HG02885 (cell line): ENCODE data around the gene P2RX6.
"Not testable (repeated sequence)": the region's sequence is repeated elsewhere in the genome, so short reads cannot be mapped to it uniquely, and the experiment has no call there.

Experiments used
- ATAC-seq: cut with Tn5 transposase; IDR thresholded peaks from one replicate; pipeline ENCODE4 v1.9.1; 2021; ENCODE audit warnings: mild to moderate bottlenecking; ENCODE audit not compliant: unreplicated experiment, poor library complexity

Gene P2RX6

DNA sequence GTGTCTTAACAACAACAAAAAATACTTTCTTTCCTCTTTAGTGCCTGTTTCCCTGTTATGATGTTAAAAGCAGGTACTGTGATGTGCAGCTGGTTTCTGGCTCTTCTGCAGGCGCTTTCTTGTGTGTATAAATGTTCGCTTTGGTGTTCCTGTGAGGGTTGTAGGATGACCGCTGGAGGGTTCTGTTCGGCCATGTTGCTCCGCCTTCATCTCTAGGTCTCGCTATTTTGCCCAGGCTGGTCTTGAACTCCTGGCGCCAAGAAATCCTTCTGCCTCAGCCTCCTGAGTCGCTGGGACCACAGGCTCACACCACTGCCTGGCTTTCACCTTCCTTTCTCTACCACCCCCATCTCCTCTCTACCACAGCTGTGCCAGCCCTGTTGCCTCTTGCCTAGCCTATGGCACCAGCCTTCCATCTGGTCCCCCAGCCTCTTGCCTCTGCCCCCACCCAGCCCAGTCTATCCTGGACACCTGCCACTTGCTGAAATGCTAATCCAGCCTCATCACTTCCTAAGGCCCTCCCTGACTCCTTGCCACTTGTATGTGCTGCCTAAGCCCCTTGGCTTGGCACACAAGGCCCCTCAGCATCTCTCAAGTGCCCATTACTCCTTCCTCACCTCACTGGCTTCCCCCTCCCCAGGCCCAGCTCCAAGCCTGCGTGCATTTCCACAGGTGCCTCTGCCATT lies 36.3 kb downstream of the P2RX6 start:
- ATAC-seq: no peak

DNA sequence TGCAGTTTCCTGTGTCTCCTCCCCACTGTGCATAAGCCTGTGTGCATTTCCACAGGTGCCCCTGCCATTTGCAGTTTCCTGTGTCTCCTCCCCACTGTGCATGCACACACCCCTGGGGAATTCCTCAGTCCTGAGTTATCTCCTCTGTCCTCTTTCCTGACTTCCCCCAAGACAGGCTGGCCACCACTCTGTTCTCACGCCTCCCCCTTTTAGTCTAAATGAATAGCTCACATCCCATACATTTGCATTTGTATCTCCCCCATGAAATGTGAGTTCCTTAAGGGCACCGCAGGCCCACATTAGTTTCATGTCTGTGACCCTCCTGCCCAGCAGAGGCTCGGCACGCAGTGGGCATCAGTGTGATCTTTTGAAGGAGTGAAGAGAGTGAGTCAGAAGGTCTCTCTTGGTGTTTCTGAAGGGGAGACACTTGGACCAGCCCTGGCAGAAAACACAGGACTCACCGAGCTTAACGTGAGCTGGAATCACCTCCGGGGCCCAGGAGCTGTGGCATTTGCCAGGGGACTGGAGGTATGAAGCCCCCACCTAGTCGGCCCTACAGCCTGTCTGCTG lies 37.0 kb downstream of the P2RX6 start:
- ATAC-seq: no peak

DNA sequence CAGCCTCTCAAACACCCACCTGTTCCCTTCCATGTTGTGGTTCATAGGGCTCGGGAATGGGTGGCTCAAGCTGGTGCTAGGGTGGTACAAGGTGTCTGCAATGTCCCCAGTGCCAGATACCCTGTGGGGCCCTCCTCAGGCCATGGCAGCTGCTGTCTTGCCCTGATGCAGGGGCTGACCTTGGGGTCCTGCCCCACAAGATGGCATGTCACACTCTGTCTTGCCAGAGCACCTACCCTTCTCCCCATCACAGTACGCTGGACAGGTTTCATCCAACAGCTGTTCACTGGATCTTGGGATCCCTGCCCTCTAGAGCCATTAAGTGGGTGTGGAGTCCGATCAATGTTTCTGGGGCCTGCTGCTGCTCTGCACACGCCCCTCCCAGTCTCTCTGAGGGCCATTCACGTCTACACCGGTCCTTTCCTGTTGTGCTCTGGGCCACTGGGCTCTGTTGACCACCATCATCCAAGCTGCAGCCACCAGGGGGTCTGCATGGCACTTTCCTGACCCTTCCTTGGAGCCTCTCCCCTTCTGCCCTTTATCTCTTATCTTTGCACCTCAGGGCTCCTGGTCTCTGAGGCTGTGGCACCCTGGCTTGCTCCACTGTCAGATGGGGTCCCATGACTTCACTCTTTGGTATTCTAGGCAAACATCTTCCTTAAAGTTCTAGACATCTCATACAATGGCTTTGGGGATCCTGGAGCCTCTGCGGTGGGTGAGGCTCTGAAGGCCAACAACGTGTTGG lies 37.9 kb downstream of the P2RX6 start:
- no peak for ATAC-seq

DNA sequence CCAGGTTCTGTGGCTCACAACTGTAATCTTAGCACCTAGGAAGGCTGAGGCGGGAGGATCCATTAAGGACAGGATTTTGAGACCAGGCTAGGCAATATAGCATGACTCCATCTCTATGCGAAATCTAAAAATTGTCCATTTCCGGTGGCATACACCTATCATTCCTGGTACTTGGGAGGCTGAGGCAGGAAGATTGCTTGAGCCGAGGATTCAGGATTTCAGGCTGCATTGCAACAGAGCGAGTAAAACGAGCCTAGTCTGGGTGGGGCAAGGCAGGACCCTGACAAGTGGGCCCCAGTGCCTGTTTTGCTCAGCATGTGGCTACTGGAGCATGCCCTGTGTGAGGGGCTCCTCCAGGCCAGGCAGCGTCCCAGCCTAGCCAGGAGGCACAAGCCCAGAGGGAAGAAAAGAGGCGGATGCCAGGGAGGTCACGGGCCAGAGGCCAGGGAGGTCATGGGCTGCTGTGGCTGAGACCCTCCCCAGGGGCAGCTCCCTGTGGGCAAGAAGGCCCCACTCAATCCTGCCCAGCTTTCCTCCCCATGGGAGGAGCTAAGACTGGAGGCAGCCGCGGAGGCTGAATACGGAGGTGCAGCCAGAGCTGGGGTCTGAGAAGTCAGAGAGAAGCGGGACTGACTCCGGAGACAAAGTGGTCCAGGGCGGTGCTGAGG lies 39.2 kb downstream of the P2RX6 start:
- no peak for ATAC-seq

DNA sequence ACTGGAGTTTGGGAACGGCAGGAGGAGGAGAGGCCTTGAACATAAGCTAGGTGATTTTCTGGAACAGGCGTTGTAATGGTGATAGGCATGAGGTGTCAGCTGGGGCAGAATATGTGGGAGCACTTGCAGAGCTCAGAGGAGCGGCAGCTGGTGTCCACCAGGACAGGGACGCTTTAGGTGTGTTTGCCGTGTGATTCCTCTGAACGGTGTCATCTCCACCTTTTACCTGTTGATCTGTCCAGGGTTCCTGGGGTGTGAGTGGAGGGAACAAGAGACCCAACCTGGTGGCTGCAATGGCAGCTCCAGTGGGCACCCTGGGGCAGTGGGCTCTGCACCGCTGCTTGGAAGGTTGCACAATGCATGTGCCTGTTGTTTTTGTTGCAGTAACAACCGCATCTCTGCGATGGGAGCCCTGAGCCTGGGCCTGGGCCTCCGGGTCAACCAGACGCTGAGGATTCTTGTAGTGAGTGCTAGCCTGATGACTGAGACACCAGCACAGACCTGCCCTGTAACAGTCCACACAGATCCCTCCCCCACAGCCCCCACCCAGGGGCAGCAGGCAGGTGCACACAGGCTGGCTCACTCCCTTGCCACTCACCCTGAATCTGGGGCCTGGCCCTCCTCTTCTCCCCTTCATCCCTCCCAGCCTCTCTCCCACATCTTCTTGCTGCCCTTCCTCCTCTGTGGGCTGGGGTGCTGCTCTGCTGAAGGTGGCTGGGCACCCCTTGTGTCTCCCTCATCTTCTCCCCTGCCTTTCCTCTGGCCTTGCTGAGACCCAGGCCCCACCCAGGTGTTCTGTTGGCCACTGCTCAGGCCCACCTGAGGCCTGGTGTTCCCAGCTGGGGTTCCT lies 40.0 kb downstream of the P2RX6 start:
- no peak for ATAC-seq

DNA sequence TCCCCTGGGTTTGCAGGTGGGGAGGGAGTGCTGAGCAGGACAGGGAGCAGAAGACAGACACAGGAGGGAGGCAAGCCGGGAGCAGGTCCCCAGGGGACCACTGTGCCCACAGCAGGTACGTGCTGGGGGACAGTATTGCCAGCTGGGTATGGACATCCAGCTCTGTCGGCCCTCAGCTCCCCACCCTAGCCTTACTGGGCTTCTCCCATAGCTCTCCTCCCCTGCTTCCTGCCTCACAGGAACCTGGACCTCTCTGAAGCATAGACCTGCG lies 40.5 kb downstream of the P2RX6 start:
- no peak for ATAC-seq

DNA sequence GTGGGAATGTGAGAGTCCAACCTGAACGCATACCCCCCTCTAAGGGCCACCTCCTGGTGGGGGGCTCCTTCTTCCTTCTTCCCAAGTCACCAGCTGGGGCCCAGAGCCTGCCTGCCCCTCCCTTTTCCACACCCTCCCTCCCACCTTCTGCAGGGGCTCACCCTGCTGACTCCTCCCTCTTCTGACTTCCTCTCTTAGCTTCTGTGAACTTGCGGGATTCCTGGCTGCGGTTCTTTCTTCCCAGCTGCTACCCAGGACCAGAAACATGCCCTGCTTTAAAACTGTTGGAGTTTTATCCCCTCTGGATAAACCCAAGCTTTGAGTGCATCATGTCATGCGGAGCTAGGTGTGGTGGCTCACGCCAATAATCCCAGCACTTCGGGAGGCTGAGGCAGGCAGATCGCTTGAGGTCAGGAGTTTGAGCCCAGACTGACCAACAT lies 40.9 kb downstream of the P2RX6 start:
- ATAC-seq: no peak

DNA sequence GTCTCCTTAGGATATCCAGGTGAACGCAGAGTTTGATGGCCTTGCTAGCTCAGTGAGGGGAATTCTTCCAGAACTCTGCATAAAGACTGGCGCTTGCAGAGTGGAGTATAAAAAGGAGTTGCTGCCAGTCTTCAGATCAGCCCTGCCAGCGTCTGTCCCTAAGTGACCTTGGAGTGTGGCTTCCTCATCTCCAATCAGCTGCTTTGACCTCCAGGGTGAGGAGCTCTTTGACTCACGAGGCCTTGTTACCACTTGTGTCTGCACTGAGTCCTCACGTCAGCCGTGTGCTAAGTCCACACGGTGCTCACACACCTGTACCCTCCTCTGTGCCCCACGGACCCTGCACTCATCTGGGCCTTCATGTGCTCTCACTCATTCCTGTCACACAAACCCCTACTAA lies 45.4 kb downstream of the P2RX6 start:
- not testable (repeated sequence) for ATAC-seq

DNA sequence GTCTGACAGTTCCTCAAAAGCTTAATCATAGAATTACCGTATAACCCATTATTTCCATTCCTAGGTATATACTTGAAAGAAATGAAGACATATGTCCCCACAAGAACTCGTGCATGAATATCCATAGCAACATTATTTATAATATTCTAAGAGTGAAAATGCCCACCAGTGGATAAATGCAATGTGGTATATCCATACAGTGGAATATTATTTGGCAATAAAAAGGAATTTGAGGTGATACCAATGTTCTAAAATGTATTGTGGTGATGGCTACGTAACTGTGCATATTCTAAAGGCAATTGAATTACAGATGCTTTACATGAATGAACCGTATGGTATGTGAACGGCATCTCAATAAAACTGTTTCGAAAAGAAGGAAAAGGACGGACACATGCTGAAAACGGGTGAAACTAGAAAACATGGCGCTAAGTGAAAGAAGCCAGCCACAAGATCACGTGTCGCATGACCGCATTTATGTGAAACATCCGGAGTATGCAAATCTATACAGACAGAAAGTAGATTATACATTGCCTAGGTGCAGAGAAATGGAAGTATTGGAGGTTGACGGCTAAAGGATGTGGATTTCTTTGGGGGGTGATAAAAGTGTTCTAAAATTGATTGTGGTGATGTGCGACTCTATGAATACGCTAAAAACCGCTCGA lies 46.8 kb downstream of the P2RX6 start:
- ATAC-seq: not testable (repeated sequence)

DNA sequence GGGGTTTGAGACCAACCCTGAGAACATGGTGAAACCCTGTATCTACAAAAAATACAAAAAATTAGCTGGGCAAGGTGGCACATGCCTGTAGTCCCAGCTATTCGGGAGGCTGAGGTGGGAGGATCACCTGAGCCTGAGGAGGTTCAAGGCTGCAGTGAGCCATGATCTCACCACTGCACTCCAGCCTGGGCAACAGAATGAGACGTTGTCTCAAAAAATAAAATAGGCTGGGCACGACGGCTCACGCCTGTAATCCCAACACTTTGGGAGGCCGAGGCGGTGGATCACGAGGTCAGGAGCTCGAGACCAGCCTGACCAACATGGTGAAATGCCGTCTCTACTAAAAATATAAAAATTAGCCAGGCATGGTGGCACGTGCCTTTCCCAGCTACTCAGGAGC lies 49.5 kb downstream of the P2RX6 start:
- ATAC-seq: not testable (repeated sequence)

DNA sequence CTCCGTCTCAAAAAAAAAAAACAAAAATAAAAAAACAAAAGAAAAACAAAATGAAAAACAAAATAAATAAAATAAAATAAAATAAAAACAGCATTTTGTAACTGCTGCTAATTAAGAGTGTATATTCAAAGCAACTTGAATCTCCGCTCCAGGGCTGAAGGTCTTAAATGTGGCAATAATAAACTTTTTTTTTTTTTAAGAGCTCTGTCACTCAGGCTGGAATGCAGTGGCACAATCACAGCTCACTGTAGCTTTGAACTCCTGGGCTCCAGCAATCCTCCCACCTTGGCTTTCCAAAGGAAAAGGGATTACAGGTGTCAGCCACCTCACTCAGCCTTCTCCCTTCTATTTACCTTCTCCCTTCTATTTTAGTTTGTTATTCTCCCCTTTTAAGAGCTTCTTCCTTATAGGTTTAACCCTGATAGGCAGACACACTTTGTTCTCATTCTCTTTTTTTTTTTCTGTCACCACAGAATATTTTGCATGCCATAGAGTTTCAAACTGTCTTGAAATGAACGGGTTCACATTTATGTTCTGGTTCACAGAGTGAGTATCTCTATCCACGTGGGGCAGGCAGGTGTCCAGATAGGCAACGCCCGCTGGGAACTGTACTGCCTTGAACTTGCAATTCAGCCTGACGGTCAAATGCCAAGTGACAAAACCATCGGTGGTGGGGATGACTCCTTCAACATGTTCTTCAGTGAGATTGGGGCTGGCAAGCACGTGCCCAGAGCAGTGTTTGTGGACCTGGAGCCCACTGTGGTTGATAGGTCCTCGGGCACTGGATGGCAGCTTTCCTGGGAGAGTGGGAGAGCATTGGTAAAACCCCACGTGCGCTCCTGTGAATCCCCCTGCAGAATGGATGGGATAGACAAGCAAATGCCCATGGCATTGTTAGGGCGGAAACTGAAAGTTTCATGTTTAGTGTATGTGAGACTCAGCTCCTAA lies 50.2 kb downstream of the P2RX6 start:
- no peak for ATAC-seq

DNA sequence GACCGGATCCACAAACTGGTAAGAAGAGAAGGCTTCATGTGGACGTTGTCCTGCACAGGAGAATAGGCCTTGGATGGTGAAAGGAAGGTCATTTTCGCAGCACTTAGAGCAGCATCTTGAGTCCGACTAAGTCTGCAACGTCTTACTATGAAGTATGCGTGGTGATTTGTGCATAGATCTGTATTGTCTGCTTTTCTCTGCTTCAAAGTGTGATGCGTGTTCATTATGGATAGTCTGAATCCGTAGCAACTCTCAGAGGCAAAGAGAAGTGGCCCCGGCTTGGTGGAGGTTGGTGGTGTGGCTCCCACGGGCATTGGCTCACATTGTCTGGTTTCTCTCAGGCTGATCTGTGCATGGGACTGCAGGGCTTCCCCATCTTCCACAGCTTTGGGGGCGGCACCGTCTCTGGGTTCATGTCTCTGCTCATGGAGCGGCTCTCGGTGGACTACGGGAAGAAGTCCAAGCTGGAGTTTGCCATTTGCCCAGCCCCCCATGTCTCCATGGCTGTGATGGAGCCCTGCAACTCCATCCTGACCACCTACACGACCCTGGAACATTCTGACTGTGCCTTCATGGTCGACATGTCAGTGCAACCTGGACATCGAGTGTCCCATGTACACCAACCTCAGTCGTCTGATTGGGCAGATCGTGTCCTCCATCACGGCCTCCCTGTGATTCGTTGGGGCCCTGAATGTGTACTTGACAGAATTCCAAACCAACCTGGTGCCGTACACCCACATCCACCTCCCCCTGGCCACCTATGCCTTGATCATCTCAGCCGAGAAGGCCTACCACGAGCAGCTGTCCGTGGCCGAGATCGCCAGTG lies 52.3 kb downstream of the P2RX6 start:
- no peak for ATAC-seq

DNA sequence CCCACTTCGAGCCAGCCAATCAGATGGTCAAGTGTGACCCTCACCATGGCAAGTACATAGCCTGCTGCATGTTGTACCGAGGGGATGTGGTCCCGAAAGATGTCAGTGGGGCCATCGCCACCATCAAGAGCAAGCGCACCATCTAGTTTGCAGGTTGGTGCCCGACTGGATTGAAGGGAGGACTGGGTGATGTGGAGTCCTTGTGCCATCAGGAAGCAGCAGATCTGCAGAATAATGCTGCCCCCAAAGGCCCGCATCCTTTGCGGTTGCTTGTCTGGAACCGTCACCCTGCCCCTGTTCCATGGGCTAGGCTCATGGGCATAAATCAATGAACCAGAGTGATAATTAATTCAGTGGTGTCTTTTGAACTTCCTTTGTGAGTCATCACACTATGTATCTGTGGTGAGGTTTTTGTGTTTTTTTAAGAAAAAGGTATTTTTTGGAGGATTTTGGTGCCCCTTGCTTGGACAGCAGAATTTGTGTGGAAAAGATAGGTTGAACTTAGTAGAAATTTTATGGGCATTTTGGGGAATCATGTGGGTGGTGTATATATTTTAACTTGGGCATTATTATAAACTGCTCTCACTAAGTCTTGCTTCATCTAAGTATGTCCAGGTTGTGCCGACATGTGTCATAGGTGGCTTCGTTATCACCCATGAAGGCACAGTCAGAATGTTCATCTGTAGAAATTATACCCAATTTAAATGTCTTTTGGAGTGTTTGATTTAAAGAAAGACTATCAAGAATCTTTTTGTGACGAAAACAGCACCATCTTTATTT lies 53.1 kb downstream of the P2RX6 start:
- no peak for ATAC-seq

DNA sequence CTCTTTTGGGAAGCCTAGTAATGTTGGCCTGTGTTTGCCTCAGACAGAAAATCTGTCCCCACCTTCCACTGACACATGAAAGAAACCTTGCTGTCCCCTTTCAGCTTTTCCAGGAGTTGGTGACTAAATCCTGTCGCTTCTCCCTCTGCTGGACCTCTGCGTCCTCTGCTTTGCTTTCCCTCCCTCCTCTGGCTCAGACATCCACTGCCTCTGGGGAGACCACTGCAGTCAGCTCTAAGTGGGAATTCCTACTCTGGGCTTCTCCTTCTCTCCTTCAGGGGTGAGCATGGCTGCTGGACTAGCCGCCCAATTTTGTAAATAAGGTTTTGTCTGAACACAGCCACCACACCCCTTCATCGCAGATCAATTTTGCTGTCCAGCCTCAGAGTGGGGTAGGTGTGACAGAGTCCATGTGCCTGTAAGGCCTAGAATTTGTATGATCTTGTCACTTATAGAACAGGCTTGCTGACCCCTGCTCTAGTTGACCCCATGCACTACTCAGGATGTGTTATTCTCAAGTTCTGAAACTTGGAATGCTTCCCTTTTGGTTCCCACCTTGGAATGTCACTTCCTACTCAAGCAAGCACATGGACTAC lies 53.8 kb downstream of the P2RX6 start:
- no peak for ATAC-seq

DNA sequence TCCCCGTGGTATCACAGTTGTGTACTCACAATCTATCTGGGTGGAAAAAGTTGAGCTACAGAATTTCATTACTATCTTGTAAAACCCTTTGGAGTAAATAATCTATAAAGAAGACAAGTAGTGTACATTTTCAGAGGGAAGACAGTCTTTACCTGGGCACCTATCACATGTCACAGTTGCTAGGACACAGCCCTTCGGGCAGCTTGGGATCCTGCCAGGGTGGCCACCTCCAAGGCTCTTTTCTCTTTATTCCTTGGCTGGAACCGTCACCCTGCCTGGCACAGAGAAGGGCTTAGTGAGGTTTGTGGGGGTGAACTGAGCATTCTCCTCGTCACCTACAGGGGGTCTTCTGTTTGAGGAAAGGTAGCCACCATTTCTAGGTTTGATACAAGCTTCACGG lies 54.4 kb downstream of the P2RX6 start:
- no peak for ATAC-seq

DNA sequence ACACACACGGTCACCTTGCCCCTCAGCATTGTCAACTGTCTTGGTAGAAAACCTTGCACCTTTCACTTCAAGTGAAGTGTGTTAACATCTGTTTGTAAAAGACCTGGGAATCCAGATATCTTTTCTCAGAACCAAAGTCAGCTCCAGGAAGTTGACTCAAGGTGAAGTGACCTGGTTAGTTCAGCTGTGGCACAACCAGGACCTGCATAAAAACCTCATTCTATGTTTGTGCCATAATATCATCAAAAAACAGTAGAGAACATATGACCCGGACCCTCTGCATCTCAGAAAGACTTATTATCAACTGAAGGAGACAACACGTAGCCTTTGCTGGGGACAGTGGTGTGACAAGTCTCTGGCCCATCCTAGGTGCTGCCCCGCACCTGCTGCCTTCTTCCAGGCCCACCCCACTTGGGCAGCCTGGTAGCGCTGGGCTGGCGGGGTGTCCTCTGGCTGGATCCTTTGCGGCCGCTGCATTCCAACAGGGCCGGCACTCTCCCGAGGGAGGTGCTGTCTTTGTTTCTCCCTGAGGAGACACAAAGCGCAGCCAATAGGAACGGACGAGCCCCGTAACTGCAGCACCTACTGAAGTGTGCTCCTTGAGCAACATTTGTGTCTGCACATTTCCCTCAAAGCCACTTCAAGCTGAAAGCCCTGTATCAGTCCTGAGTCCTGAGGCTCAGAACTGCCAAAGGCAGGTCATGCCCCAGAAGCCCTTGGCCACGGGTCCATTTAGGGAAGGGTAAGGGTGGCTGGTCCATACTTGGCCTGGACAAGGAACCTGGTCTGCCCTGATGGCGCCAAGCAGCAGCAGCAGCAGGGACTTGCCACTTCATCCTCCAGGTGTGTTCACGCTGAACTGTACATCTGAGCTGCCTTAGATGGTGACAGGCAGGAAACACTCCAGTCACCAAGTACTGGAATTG lies 56.0 kb downstream of the P2RX6 start:
- no peak for ATAC-seq
